WTC11 (cell line): ENCODE measurements around the gene FAM111A. TPM values are rescaled to one million over a fixed set of nuclear protein-coding genes. Genes with fewer than 3 reads are reported as not detected.
A peak's percentile ranks its signal among the peaks of the same experiment; 100 is the strongest.
"Not testable (repeated sequence)": the region's sequence is repeated elsewhere in the genome, so short reads cannot be mapped to it uniquely, and the experiment has no call there.

Source experiments
- ATAC-seq: fragments of 200-7000 bp; cut with Tn5 transposase; 2 replicates; pipeline ENCODE4 v1.10.0; 2021; ENCODE audit warnings: mild to moderate bottlenecking, moderate library complexity
- CTCF ChIA-PET: fragments of 300-600 bp; sonication (Branson Sonifier 250); formaldehyde crosslinking; loops from one replicate; lab custom pipeline; 2021; ENCODE audit warnings: antibody characterized with exemption; lab: Charles Lee
- POLR2A ChIA-PET: fragments of 350-600 bp; sonication (Branson Sonifier 250); formaldehyde crosslinking; loops from one replicate; lab custom pipeline; 2021; ENCODE audit warnings: antibody characterized with exemption; lab: Charles Lee
- DNase-seq: peaks from one replicate; pipeline ENCODE4 v3.0.0; 2021; ENCODE audit warnings: low spot score
- H3K27ac Mint-ChIP-seq: 2 replicates; pipeline ENCODE4 v1.8.0; 2021; ENCODE audit warnings: mixed read lengths
- H3K27me3 Mint-ChIP-seq: 2 replicates; pipeline ENCODE4 v1.8.0; 2021; ENCODE audit warnings: low read depth, mild to moderate bottlenecking, moderate library complexity, mixed read lengths
- H3K36me3 Mint-ChIP-seq: 2 replicates; pipeline ENCODE4 v1.8.0; 2021; ENCODE audit warnings: mixed read lengths
- H3K4me1 Mint-ChIP-seq: 2 replicates; pipeline ENCODE4 v1.8.0; 2022; ENCODE audit warnings: mixed read lengths
- H3K4me3 Mint-ChIP-seq: 2 replicates; pipeline ENCODE4 v1.8.0; 2021; ENCODE audit warnings: mild to moderate bottlenecking, moderate library complexity, mixed read lengths
- H3K9me3 Mint-ChIP-seq: 2 replicates; pipeline ENCODE4 v1.8.0; 2021; ENCODE audit warnings: mixed read lengths
- ATF3 ChIP-seq: sonication (generic); formaldehyde crosslinking; conservative IDR thresholded peaks from 2 replicates; pipeline ENCODE4 v1.8.1; 2022; ENCODE audit warnings: mild to moderate bottlenecking, missing genetic modification reagents
- GABPB1 ChIP-seq: sonication (generic); formaldehyde crosslinking; IDR thresholded peaks from 2 replicates; pipeline ENCODE4 v1.8.1; 2023; ENCODE audit warnings: mild to moderate bottlenecking, missing genetic modification reagents
- GRHL2 ChIP-seq: fragments of 250-450 bp; sonication (Bioruptor Pico); IDR thresholded peaks from 2 replicates; pipeline ENCODE4 v1.8.0; 2022; ENCODE audit warnings: mild to moderate bottlenecking, moderate library complexity; ENCODE audit not compliant: insufficient replicate concordance, severe bottlenecking
- HMGXB4 ChIP-seq: sonication (generic); formaldehyde crosslinking; IDR thresholded peaks from 2 replicates; pipeline ENCODE4 v1.8.1; 2023; ENCODE audit warnings: mild to moderate bottlenecking, moderate library complexity, missing genetic modification reagents
- NR2C2 ChIP-seq: sonication (generic); formaldehyde crosslinking; IDR thresholded peaks from 2 replicates; pipeline ENCODE4 v1.8.0; 2022; ENCODE audit warnings: mild to moderate bottlenecking, missing genetic modification reagents
- SMAD3 ChIP-seq: sonication (generic); formaldehyde crosslinking; IDR thresholded peaks from 2 replicates; pipeline ENCODE4 v1.8.0; 2022; ENCODE audit warnings: missing genetic modification reagents, mild to moderate bottlenecking, borderline replicate concordance
- SP1 ChIP-seq: sonication (generic); formaldehyde crosslinking; conservative IDR thresholded peaks from 2 replicates; pipeline ENCODE4 v1.8.1; 2022; ENCODE audit warnings: missing genetic modification reagents
- TEAD4 ChIP-seq: sonication (generic); formaldehyde crosslinking; IDR thresholded peaks from 2 replicates; pipeline ENCODE4 v1.8.0; 2022; ENCODE audit warnings: mild to moderate bottlenecking, missing genetic modification reagents
- USF1 ChIP-seq: sonication (generic); formaldehyde crosslinking; IDR thresholded peaks from 2 replicates; pipeline ENCODE4 v1.8.0; 2022; ENCODE audit warnings: mild to moderate bottlenecking, missing genetic modification reagents
- ZBTB43 ChIP-seq: sonication (generic); formaldehyde crosslinking; IDR thresholded peaks from 2 replicates; pipeline ENCODE4 v1.8.1; 2023; ENCODE audit warnings: mild to moderate bottlenecking, missing genetic modification reagents
- ZNF138 ChIP-seq: sonication (generic); formaldehyde crosslinking; conservative IDR thresholded peaks from 2 replicates; pipeline ENCODE4 v1.8.1; 2022; ENCODE audit warnings: mild to moderate bottlenecking, moderate library complexity, missing genetic modification reagents
- ZNF219 ChIP-seq: sonication (generic); formaldehyde crosslinking; IDR thresholded peaks from 2 replicates; pipeline ENCODE4 v1.8.0; 2023; ENCODE audit warnings: missing genetic modification reagents, mild to moderate bottlenecking, borderline replicate concordance
- ZNF281 ChIP-seq: sonication (generic); formaldehyde crosslinking; IDR thresholded peaks from 2 replicates; pipeline ENCODE4 v1.8.0; 2023; ENCODE audit warnings: mild to moderate bottlenecking, missing genetic modification reagents
- total RNA-seq: library from RNA; stranded (reverse); gene quantifications from 3 replicates; pipeline ENCODE4 v1.2.3, GENCODE V29; 2021
- TF ChIP-seq, protein P1 (sequence below): fragments of 250-450 bp; sonication (Bioruptor Pico); IDR thresholded peaks from 2 replicates; pipeline ENCODE4 v1.9.0; 2021; ENCODE audit warnings: mild to moderate bottlenecking, borderline replicate concordance
- TF ChIP-seq, protein P2 (sequence below): fragments of 200-600 bp; IDR thresholded peaks from 2 replicates; pipeline ENCODE4 v1.8.0; 2022; ENCODE audit warnings: antibody characterized with exemption
- TF ChIP-seq, protein P3 (sequence below): sonication (generic); formaldehyde crosslinking; IDR thresholded peaks from 2 replicates; pipeline ENCODE4 v1.8.0; 2022; ENCODE audit warnings: mild to moderate bottlenecking, missing genetic modification reagents

The FAM111A gene
- total RNA-seq, 1 experiment from 2014 or later, result 18.8 TPM

- TF ChIP-seq GABPB1 (CRISPR knock-in tag), result no peak
- TF ChIP-seq ZNF281 (CRISPR knock-in tag), result no peak
- no peak for TF ChIP-seq GRHL2 (CRISPR knock-in tag)
- TF ChIP-seq, protein P1, sequence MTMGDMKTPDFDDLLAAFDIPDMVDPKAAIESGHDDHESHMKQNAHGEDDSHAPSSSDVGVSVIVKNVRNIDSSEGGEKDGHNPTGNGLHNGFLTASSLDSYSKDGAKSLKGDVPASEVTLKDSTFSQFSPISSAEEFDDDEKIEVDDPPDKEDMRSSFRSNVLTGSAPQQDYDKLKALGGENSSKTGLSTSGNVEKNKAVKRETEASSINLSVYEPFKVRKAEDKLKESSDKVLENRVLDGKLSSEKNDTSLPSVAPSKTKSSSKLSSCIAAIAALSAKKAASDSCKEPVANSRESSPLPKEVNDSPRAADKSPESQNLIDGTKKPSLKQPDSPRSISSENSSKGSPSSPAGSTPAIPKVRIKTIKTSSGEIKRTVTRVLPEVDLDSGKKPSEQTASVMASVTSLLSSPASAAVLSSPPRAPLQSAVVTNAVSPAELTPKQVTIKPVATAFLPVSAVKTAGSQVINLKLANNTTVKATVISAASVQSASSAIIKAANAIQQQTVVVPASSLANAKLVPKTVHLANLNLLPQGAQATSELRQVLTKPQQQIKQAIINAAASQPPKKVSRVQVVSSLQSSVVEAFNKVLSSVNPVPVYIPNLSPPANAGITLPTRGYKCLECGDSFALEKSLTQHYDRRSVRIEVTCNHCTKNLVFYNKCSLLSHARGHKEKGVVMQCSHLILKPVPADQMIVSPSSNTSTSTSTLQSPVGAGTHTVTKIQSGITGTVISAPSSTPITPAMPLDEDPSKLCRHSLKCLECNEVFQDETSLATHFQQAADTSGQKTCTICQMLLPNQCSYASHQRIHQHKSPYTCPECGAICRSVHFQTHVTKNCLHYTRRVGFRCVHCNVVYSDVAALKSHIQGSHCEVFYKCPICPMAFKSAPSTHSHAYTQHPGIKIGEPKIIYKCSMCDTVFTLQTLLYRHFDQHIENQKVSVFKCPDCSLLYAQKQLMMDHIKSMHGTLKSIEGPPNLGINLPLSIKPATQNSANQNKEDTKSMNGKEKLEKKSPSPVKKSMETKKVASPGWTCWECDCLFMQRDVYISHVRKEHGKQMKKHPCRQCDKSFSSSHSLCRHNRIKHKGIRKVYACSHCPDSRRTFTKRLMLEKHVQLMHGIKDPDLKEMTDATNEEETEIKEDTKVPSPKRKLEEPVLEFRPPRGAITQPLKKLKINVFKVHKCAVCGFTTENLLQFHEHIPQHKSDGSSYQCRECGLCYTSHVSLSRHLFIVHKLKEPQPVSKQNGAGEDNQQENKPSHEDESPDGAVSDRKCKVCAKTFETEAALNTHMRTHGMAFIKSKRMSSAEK, result no peak
- TF ChIP-seq ZNF219 (CRISPR knock-in tag), result no peak
- TF ChIP-seq SP1 (CRISPR knock-in tag), result no peak
Measured at GRCh38 chr11:59119826-59120225, 22.8 kb upstream of the FAM111A start (continued).

DNA sequence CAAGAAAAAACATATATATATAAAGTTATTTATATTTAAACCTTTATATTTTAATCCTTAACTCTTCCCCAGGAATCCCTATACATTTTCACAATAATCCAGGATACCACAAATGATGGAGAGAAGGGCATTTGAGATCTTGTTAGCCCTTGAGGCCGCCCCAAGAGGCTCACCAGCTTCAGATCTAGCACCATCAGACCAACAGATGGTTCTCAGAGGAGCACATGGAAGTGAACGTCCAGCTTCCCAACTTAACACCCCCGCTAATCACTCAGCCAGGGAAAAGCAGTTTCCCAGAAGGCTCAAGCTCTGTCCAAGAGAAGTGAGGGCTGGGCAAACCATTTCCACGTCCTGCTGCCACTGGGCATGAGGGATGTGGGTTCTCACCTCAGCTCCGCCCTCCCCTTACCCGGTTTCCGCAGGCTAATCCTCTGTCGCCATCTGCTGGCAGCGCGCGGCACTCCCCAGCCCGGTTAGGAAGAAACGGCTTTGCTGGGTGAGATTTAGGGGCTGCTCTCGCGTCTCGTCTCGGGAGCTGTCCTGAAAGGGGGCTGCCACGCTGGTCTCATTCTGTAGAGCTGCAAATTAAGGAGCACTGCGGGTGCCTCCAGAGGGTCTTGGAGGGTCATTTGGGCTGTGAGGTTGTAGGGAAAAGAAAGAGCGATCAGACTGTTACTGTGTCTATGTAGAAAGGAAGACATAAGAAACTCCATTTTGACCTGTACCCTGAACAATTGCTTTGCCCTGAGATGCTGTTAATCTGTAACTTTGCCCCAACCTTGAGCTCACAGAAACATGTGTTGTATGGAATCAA lies 6.8 kb upstream of the FAM111A start:
- Mint-ChIP-seq H3K4me3 (peak overlapping the region; percentile 59), H3K27ac (no peak overlapping the region), H3K9me3 (peaks cover 36% of the 10 kb centered on the region), H3K27me3 (peaks cover 6% of the 10 kb centered on the region; the same call in 1 of the 2 replicates)
- peak; percentile 100 for ATAC-seq
- CTCF ChIA-PET, result interaction anchor here (0.6 to 2.7 kb wide), 65 partner anchors 9 to 612 kb away, joined by 3 to 92 read pairs (median 5); partner anchors contain the start of genes DTX4, FAM111B and OR5A1
- POLR2A ChIA-PET, result interaction anchor here (0.8 to 1.6 kb wide), 2 partner anchors 29 to 172 kb away, joined by 3 to 4 read pairs; partner anchors contain the start of gene FAM111B
- TF ChIP-seq ZNF138 (CRISPR knock-in tag), result no peak
- TF ChIP-seq NR2C2 (CRISPR knock-in tag), result no peak
- TF ChIP-seq TEAD4 (CRISPR knock-in tag), result no peak
- peak; percentile 51; the same call in 1 of the 2 replicates for TF ChIP-seq SP1 (CRISPR knock-in tag)
- TF ChIP-seq, protein P2, sequence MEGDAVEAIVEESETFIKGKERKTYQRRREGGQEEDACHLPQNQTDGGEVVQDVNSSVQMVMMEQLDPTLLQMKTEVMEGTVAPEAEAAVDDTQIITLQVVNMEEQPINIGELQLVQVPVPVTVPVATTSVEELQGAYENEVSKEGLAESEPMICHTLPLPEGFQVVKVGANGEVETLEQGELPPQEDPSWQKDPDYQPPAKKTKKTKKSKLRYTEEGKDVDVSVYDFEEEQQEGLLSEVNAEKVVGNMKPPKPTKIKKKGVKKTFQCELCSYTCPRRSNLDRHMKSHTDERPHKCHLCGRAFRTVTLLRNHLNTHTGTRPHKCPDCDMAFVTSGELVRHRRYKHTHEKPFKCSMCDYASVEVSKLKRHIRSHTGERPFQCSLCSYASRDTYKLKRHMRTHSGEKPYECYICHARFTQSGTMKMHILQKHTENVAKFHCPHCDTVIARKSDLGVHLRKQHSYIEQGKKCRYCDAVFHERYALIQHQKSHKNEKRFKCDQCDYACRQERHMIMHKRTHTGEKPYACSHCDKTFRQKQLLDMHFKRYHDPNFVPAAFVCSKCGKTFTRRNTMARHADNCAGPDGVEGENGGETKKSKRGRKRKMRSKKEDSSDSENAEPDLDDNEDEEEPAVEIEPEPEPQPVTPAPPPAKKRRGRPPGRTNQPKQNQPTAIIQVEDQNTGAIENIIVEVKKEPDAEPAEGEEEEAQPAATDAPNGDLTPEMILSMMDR, result peak; percentile 92
- TF ChIP-seq SMAD3 (CRISPR knock-in tag), result 0 out of 2 replicates have a peak, but pooled peaks have one; percentile 38
- TF ChIP-seq, protein P3, sequence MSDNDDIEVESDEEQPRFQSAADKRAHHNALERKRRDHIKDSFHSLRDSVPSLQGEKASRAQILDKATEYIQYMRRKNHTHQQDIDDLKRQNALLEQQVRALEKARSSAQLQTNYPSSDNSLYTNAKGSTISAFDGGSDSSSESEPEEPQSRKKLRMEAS (CRISPR knock-in tag), result peak; percentile 56; the same call in 1 of the 2 replicates
- no peak for TF ChIP-seq USF1 (CRISPR knock-in tag)
- no peak for TF ChIP-seq ATF3 (CRISPR knock-in tag)
- TF ChIP-seq HMGXB4 (CRISPR knock-in tag), result 0 out of 2 replicates have a peak, but pooled peaks have one; percentile 33
- TF ChIP-seq ZBTB43 (CRISPR knock-in tag), result no peak
- TF ChIP-seq, all 79 proteins: peak for 5
- Mint-ChIP-seq H3K4me1 (peaks cover 2% of the 10 kb centered on the region; the same call in 1 of the 2 replicates), H3K36me3 (peaks cover 46% of the 10 kb centered on the region)
- peak; percentile 93 for DNase-seq

DNA sequence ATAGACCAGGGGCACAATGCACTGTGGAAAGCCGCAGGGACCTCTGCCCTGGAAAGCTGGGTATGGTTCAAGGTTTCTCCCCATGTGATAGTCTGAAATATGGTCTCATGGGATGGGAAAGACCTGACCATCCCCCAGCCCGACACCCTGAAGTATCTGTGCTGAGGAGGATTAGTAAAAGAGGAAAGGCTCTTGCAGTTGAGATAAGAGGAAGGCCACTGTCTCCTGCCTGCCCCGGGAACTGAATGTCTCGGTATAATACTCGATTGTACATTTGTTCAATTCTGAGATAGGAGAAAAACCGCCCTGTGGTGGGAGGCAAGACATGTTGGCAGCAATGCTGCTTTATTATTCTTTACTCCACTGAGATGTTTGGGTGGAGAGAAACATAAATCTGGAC lies 6.1 kb upstream of the FAM111A start:
- H3K4me1 Mint-ChIP-seq, ATAC-seq, DNase-seq, H3K4me3 Mint-ChIP-seq, H3K27me3 Mint-ChIP-seq, H3K27ac Mint-ChIP-seq: not testable (repeated sequence)
- POLR2A ChIA-PET, result interaction anchor here (0.8 to 1.6 kb wide), 2 partner anchors 30 to 173 kb away, joined by 3 to 4 read pairs; partner anchors contain the start of gene FAM111B
- H3K36me3 Mint-ChIP-seq, result peaks cover 39% of the 10 kb centered on the region
- peaks cover 29% of the 10 kb centered on the region for H3K9me3 Mint-ChIP-seq
- CTCF ChIA-PET, result interaction anchor here (0.6 to 2.7 kb wide), 54 partner anchors 8 to 613 kb away, joined by 3 to 92 read pairs (median 5); partner anchors contain the start of genes DTX4, FAM111B and OR5A1
